HepG2 (cell line): ENCODE results near the gene JHY. TPM values are rescaled to one million over a fixed set of nuclear protein-coding genes. Genes with fewer than 3 reads are reported as not detected.

Experiments used
- ATAC-seq: fragments of 200-7000 bp; cut with Tn5 transposase; 3 replicates; pipeline ENCODE4 v1.9.1; 2020; ENCODE audit warnings: mild to moderate bottlenecking, moderate library complexity
- BruUV-seq: library from RNA; stranded (reverse); fragments of 400-500 nt; replicated peaks from 2 replicates; lab custom pipeline; 2021; lab: Mats Ljungman, UMichigan
- CTCF ChIA-PET: fragments of 300-600 bp; formaldehyde crosslinking; extraction: SDS; loops from one replicate; lab custom pipeline; 2021; ENCODE audit warnings: low total read pairs, inconsistent platforms, low intra/inter-chr PET ratio; lab: Yijun Ruan, JAX
- POLR2A ChIA-PET: fragments of 350-600 bp; sonication (Branson Sonifier 250); formaldehyde crosslinking; loops from one replicate; lab custom pipeline; 2020; ENCODE audit warnings: antibody characterized with exemption, inconsistent platforms; lab: Yijun Ruan, JAX
- DNase-seq: peaks from one replicate; pipeline ENCODE4 v3.0.0-alpha.2; 2015; ENCODE audit warnings: low spot score
- FAIRE-seq: peaks from 3 replicates; lab custom pipeline; 2011; peaks lifted over from hg19 to GRCh38; lab: Jason Lieb, UNC
- H2AFZ ChIP-seq: one replicate; pipeline ENCODE4 v1.6.1; 2011; ENCODE audit warnings: low read length, inconsistent platforms
- H3K27ac ChIP-seq: fragments of 300-600 bp; 3 replicates; pipeline ENCODE4 v1.8.0; 2011; ENCODE audit warnings: mixed run types, mild to moderate bottlenecking, mixed read lengths, low read length, inconsistent platforms; ENCODE audit not compliant: insufficient read depth; ENCODE audit errors: extremely low read length
- H3K27me3 ChIP-seq, 2 experiments: fragments of 200-600 bp in 1 of 2; 2 replicates in 1 of 2; 3 replicates in 1 of 2; pipeline versions ENCODE4 v1.6.0 to v1.8.0; 2011; ENCODE audit warnings: low read length in 2 of 2, mild to moderate bottlenecking in 2 of 2, moderate library complexity in 2 of 2, inconsistent platforms in 1 of 2; ENCODE audit not compliant: insufficient read depth in 2 of 2, control insufficient read depth in 1 of 2
- H3K36me3 ChIP-seq, 2 experiments: fragments of 200-600 bp in 1 of 2; replicated peaks in 1 of 2; 2 replicates in 1 of 2; 3 replicates in 1 of 2; pipeline versions ENCODE4 v1.5.1 to v1.8.0; 2011; ENCODE audit warnings: low read length in 2 of 2, inconsistent platforms in 1 of 2; ENCODE audit not compliant: insufficient read depth in 2 of 2, control insufficient read depth in 1 of 2
- H3K4me1 ChIP-seq: 2 replicates; pipeline ENCODE4 v1.5.1; 2012; ENCODE audit warnings: low read length, inconsistent platforms; ENCODE audit not compliant: insufficient read depth
- H3K4me2 ChIP-seq: 2 replicates; pipeline ENCODE4 v1.6.0; 2011; ENCODE audit warnings: low read depth, low read length, inconsistent platforms
- H3K4me3 ChIP-seq, 3 experiments: fragments of 200-600 bp in 1 of 3; sonication (generic), shearing (Covaris generic) in 1 of 3; replicated peaks in 1 of 3; 2 replicates each; pipeline ENCODE4 v1.5.1; 2011 to 2016; ENCODE audit warnings: low read length in 3 of 3, inconsistent platforms in 2 of 3, low read depth in 2 of 3, mild to moderate bottlenecking in 2 of 3, control low read depth in 1 of 3, mixed read lengths in 1 of 3; ENCODE audit not compliant: insufficient read depth in 1 of 3
- H3K79me2 ChIP-seq: one replicate; pipeline ENCODE4 v1.6.1; 2011; ENCODE audit warnings: low read length, inconsistent platforms; ENCODE audit not compliant: insufficient read depth
- H3K9ac ChIP-seq: 2 replicates; pipeline ENCODE4 v1.6.0; 2011; ENCODE audit warnings: mild to moderate bottlenecking, low read depth, low read length, inconsistent platforms; ENCODE audit not compliant: insufficient read depth
- H3K9me3 ChIP-seq: 2 replicates; pipeline ENCODE4 v1.5.1; 2012; ENCODE audit warnings: mild to moderate bottlenecking, low read length
- H4K20me1 ChIP-seq: 2 replicates; pipeline ENCODE4 v1.6.0; 2011; ENCODE audit warnings: inconsistent platforms, mild to moderate bottlenecking, low read length, moderate library complexity; ENCODE audit not compliant: insufficient read depth
- CEBPZ ChIP-seq: IDR thresholded peaks from 2 replicates; pipeline ENCODE4 v1.6.1; 2012; ENCODE audit warnings: low read length, improper control_type of control experiment
- GPBP1L1 ChIP-seq: sonication (generic); formaldehyde crosslinking; IDR thresholded peaks from 2 replicates; pipeline ENCODE4 v1.5.0; 2020; ENCODE audit warnings: mild to moderate bottlenecking, missing genetic modification reagents
- KDM5A ChIP-seq: fragments of 200-600 bp; sonication (generic); IDR thresholded peaks from 2 replicates; pipeline ENCODE4 v1.7.0; 2018; ENCODE audit warnings: antibody characterized with exemption, mild to moderate bottlenecking, low read length, borderline replicate concordance
- MLLT10 ChIP-seq: sonication (generic); formaldehyde crosslinking; IDR thresholded peaks from 2 replicates; pipeline ENCODE4 v1.4.0; 2020; ENCODE audit warnings: missing genetic modification reagents
- NAIF1 ChIP-seq: sonication (generic); formaldehyde crosslinking; IDR thresholded peaks from 2 replicates; pipeline ENCODE4 v1.5.0; 2020; ENCODE audit warnings: mild to moderate bottlenecking, missing genetic modification reagents, borderline replicate concordance
- NCOA5 ChIP-seq: sonication (generic); formaldehyde crosslinking; IDR thresholded peaks from 2 replicates; pipeline ENCODE4 v1.4.0; 2020; ENCODE audit warnings: missing genetic modification reagents
- RNF2 ChIP-seq: fragments of 450-650 bp; conservative IDR thresholded peaks from 2 replicates; pipeline ENCODE4 v1.6.1; 2016; ENCODE audit warnings: low read depth
- SNAPC5 ChIP-seq: sonication (generic); formaldehyde crosslinking; IDR thresholded peaks from 2 replicates; pipeline ENCODE4 v1.8.1; 2023; ENCODE audit warnings: mild to moderate bottlenecking, missing genetic modification reagents, borderline replicate concordance
- SRY ChIP-seq: sonication (generic); formaldehyde crosslinking; IDR thresholded peaks from 2 replicates; pipeline ENCODE4 v1.8.0; 2022; ENCODE audit warnings: mild to moderate bottlenecking, missing genetic modification reagents
- TSC22D2 ChIP-seq: sonication (generic); formaldehyde crosslinking; IDR thresholded peaks from 2 replicates; pipeline ENCODE4 v1.5.1; 2020; ENCODE audit warnings: missing genetic modification reagents, mild to moderate bottlenecking, borderline replicate concordance
- XBP1 ChIP-seq: sonication (generic); formaldehyde crosslinking; IDR thresholded peaks from 2 replicates; pipeline ENCODE4 v1.5.0; 2020; ENCODE audit warnings: missing genetic modification reagents
- ZFP82 ChIP-seq: sonication (generic); formaldehyde crosslinking; IDR thresholded peaks from 2 replicates; pipeline ENCODE4 v1.5.1; 2020; ENCODE audit warnings: mild to moderate bottlenecking, missing genetic modification reagents, borderline replicate concordance
- ZFP91 ChIP-seq: sonication (generic); formaldehyde crosslinking; IDR thresholded peaks from 2 replicates; pipeline ENCODE4 v1.9.0; 2022; ENCODE audit warnings: missing genetic modification reagents, mild to moderate bottlenecking, borderline replicate concordance
- ZNF616 ChIP-seq: sonication (generic); formaldehyde crosslinking; IDR thresholded peaks from 2 replicates; pipeline ENCODE4 v1.5.0; 2020; ENCODE audit warnings: low read depth, mild to moderate bottlenecking, missing genetic modification reagents
- ZNF7 ChIP-seq: IDR thresholded peaks from 2 replicates; pipeline ENCODE4 v1.6.1; 2016; ENCODE audit warnings: missing biosample characterization, missing genetic modification reagents
- ZZZ3 ChIP-seq: sonication (generic); formaldehyde crosslinking; IDR thresholded peaks from 2 replicates; pipeline ENCODE4 v1.4.0; 2020; ENCODE audit warnings: missing genetic modification reagents, mild to moderate bottlenecking, borderline replicate concordance
- WGBS: methylation state at CpG from one replicate; pipeline ENCODE4 v1.1.6; 2017; ENCODE audit warnings: low lambda C conversion rate; 5-methylcytosine and 5-hydroxymethylcytosine counted together
- in situ Hi-C: cut with HindIII; loops from 2 replicates; pipeline ENCODE4 v1.10.0; 2017; ENCODE audit warnings: low pct_unique_long_range_greater_than_20kb; ENCODE audit not compliant: extremely low pct_ligation_motif_present
- intact Hi-C: fragments of 100-400 bp; cut with micrococcal nuclease; formaldehyde crosslinking; loops from one replicate; pipeline ENCODE4 v1.10.0; 2022; ENCODE audit not compliant: unreplicated experiment
- polyA plus RNA-seq, 8 experiments: library from polyadenylated mRNA; depleted of rRNA in 3 of 8; stranded (reverse) in 7 of 8; unstranded in 1 of 8; fragments of >200 nt; fragmentation: Illumina TruSeq in 4 of 8; extraction: Trizol in 4 of 8; gene quantifications; 2 replicates each; pipeline versions ENCODE4 v1.2.1 to v1.2.3, GENCODE V29; 2011 to 2016; ENCODE audit warnings: low read depth in 4 of 8, missing spikeins in 1 of 8, mixed read lengths in 1 of 8; ENCODE audit not compliant: insufficient read depth in 1 of 8
- total RNA-seq, 5 experiments: library from RNA; depleted of rRNA; stranded (reverse); fragments of >200 nt; fragmentation: Illumina TruSeq; extraction: Trizol; gene quantifications; 2 replicates each; pipeline ENCODE4 v1.2.3, GENCODE V29; 2016; ENCODE audit warnings: low read depth in 1 of 5

JHY gene
- total and polyA plus RNA-seq, 2 of the 13 experiments (the other 11 are each of a cell fraction or from before 2014, with no cell fraction given): not detected

GRCh38 chr11:122902951-122903350 lies 20.4 kb downstream of the JHY start:
- H3K27me3 ChIP-seq: peaks cover 0 to 20% of the 10 kb centered on the region in 2 experiments; a peak in 2 of 5 replicates
- no peak for DNase-seq
- ATAC-seq: no peak
- in situ Hi-C loops (no loop called here), intact Hi-C loops (no loop called here)
- WGBS: 47% methylated on average over 4 of the region's 4 CpGs
- FAIRE-seq: no peak
- BruUV-seq: no TSS peak
- no peak overlapping the region for H3K9ac ChIP-seq
- no peaks in the 10 kb centered on the region for H3K4me1 ChIP-seq
- no peaks in the 10 kb centered on the region for H3K36me3 ChIP-seq
- H3K27ac ChIP-seq: no peak overlapping the region
- H3K79me2 ChIP-seq: no peaks in the 10 kb centered on the region
- no peak overlapping the region for H3K4me2 ChIP-seq
- no peak overlapping the region for H3K4me3 ChIP-seq
- ChIA-PET CTCF (no interaction called here), POLR2A (no interaction called here)
- H4K20me1 ChIP-seq: no peaks in the 10 kb centered on the region
- H2AFZ ChIP-seq: no peak overlapping the region
- no peaks in the 10 kb centered on the region for H3K9me3 ChIP-seq
- TF ChIP-seq CEBPZ (no peak), ZNF7 (CRISPR knock-in tag) (no peak), ZFP91 (CRISPR knock-in tag) (no peak), SNAPC5 (no peak), SRY (CRISPR knock-in tag) (no peak), GPBP1L1 (CRISPR knock-in tag) (no peak), RNF2 (no peak), MLLT10 (CRISPR knock-in tag) (no peak), KDM5A (no peak), XBP1 (no peak), ZNF616 (no peak), ZFP82 (CRISPR knock-in tag) (no peak), NCOA5 (no peak), NAIF1 (CRISPR knock-in tag) (no peak), ZZZ3 (CRISPR knock-in tag) (no peak), TSC22D2 (no peak)
